B cell (primary cell): ENCODE measurements around the gene GCHFR. TPM values are rescaled to one million over a fixed set of nuclear protein-coding genes. Genes with fewer than 3 reads are reported as not detected.

Experiments used
- ATAC-seq: fragments of 200-7000 bp; cut with Tn5 transposase; one replicate; pipeline ENCODE4 v1.10.0; 2021; ENCODE audit warnings: low read depth, mild to moderate bottlenecking, moderate number of reproducible peaks, moderate library complexity
- CTCF ChIA-PET: fragments of 350-600 bp; sonication (Branson Sonifier 250); formaldehyde crosslinking; loops from one replicate; lab custom pipeline; 2021; ENCODE audit warnings: antibody characterized with exemption, inconsistent platforms; lab: Charles Lee
- POLR2A ChIA-PET: fragments of 350-600 bp; sonication (Branson Sonifier 250); formaldehyde crosslinking; loops from one replicate; lab custom pipeline; 2021; ENCODE audit warnings: antibody characterized with exemption; lab: Charles Lee
- DNase-seq: peaks from one replicate; pipeline ENCODE4 v3.0.0; 2013
- H2AFZ ChIP-seq: 2 replicates; pipeline ENCODE4 v1.6.1; 2012; ENCODE audit warnings: mild to moderate bottlenecking, low read depth, low read length; ENCODE audit not compliant: insufficient read depth, poor library complexity, severe bottlenecking
- H3K27ac ChIP-seq, 2 donors: 1 replicate in 1 of 2; 2 replicates in 1 of 2; pipeline ENCODE4 v1.5.1; 2012 to 2013; ENCODE audit warnings: low read length in 2 of 2, mild to moderate bottlenecking in 2 of 2, moderate library complexity in 1 of 2
- H3K27me3 ChIP-seq, 4 experiments: fragments of 200-600 bp in 1 of 4; sonication (generic) in 1 of 4; replicated peaks in 1 of 4; 1 replicate in 2 of 4; 2 replicates in 2 of 4; pipeline versions ENCODE4 v1.6.1 to v1.7.0; 2013 to 2016; ENCODE audit warnings: low read length in 3 of 4, mild to moderate bottlenecking in 2 of 4, mixed read lengths in 1 of 4, moderate library complexity in 1 of 4; ENCODE audit not compliant: insufficient read depth in 4 of 4, control insufficient read depth in 3 of 4; ENCODE audit errors: control extremely low read depth in 1 of 4
- H3K36me3 ChIP-seq, 2 experiments: replicated peaks in 1 of 2; 1 replicate in 1 of 2; 2 replicates in 1 of 2; pipeline versions ENCODE4 v1.6.1 to v1.7.1; 2013; ENCODE audit warnings: low read length in 1 of 2; ENCODE audit not compliant: insufficient read depth in 2 of 2, control insufficient read depth in 1 of 2; ENCODE audit errors: control extremely low read depth in 1 of 2, extremely low read depth in 1 of 2
- H3K4me1 ChIP-seq, 2 donors: fragments of 200-600 bp in 1 of 2; sonication (generic) in 1 of 2; 1 replicate in 1 of 2; 2 replicates in 1 of 2; pipeline versions ENCODE4 v1.5.1 to v1.6.1; 2013 to 2017; ENCODE audit warnings: low read length in 2 of 2; ENCODE audit not compliant: control insufficient read depth in 2 of 2, insufficient read depth in 2 of 2
- H3K4me2 ChIP-seq: replicated peaks from 2 replicates; pipeline ENCODE3; 2012; ENCODE audit warnings: mild to moderate bottlenecking, low read depth, low read length; ENCODE audit not compliant: poor library complexity, severe bottlenecking
- H3K4me3 ChIP-seq, 5 experiments: fragments of 200-600 bp in 1 of 5; sonication (generic) in 1 of 5; 1 replicate in 3 of 5; 2 replicates in 2 of 5; pipeline versions ENCODE4 v1.5.1 to v1.7.0; 2011 to 2016; ENCODE audit warnings: low read length in 4 of 5, mild to moderate bottlenecking in 4 of 5, low read depth in 2 of 5, control low read depth in 1 of 5, moderate library complexity in 1 of 5; ENCODE audit not compliant: insufficient read depth in 1 of 5; ENCODE audit errors: control extremely low read depth in 1 of 5, extremely low read depth in 1 of 5
- H3K79me2 ChIP-seq: fragments of 200-600 bp; sonication (generic); one replicate; pipeline ENCODE4 v1.6.0; 2016; ENCODE audit warnings: low read length; ENCODE audit not compliant: control insufficient read depth, insufficient read depth
- H3K9ac ChIP-seq: fragments of 200-600 bp; sonication (generic); 2 replicates; pipeline ENCODE4 v1.6.1; 2017; ENCODE audit warnings: mild to moderate bottlenecking, low read length, moderate library complexity
- H3K9me3 ChIP-seq, 3 donors: one replicate each; pipeline versions ENCODE4 v1.6.1 to v1.7.1; 2013; ENCODE audit warnings: low read length in 2 of 3; ENCODE audit not compliant: control insufficient read depth in 2 of 3, insufficient read depth in 1 of 3; ENCODE audit errors: control extremely low read depth in 1 of 3
- H4K20me1 ChIP-seq: 2 replicates; pipeline ENCODE4 v1.6.0; 2012; ENCODE audit warnings: mild to moderate bottlenecking, low read length; ENCODE audit not compliant: insufficient read depth, control insufficient read depth, poor library complexity, severe bottlenecking
- H3K27ac Mint-ChIP-seq: one replicate; pipeline ENCODE4 v1.8.0; 2021; ENCODE audit warnings: mixed read lengths
- H3K27me3 Mint-ChIP-seq: one replicate; pipeline ENCODE4 v1.8.0; 2021; ENCODE audit warnings: mixed read lengths
- H3K4me1 Mint-ChIP-seq: one replicate; pipeline ENCODE4 v1.8.0; 2021; ENCODE audit warnings: mixed read lengths
- H3K4me3 Mint-ChIP-seq: one replicate; pipeline ENCODE4 v1.8.0; 2021; ENCODE audit warnings: mixed read lengths
- H3K9me3 Mint-ChIP-seq: one replicate; pipeline ENCODE4 v1.8.0; 2022; ENCODE audit warnings: mixed read lengths; ENCODE audit not compliant: insufficient read depth
- CTCF ChIP-seq: fragments of 200-600 bp; IDR thresholded peaks from one replicate; pipeline ENCODE4 v1.8.0; 2022; ENCODE audit warnings: antibody characterized with exemption, mild to moderate bottlenecking
- EZH2 ChIP-seq: IDR thresholded peaks from 2 replicates; pipeline ENCODE4 v1.6.1; 2012; ENCODE audit warnings: borderline replicate concordance, low read depth, mild to moderate bottlenecking, moderate library complexity, low read length; ENCODE audit not compliant: insufficient read depth, poor library complexity, severe bottlenecking
- WGBS: methylation state at CpG from one replicate; pipeline ENCODE4 v1.1.5; 2013; ENCODE audit warnings: missing lambda C conversion rate; ENCODE audit not compliant: insufficient coverage; 5-methylcytosine and 5-hydroxymethylcytosine counted together
- intact Hi-C: fragments of 100-400 bp; cut with micrococcal nuclease; formaldehyde crosslinking; loops from one replicate; pipeline ENCODE4 v1.10.0; 2022
- polyA plus RNA-seq: library from polyadenylated mRNA; depleted of rRNA; stranded (reverse); fragments of >200 nt; gene quantifications from 2 replicates; pipeline ENCODE4 v1.2.3, GENCODE V29; 2012
- total RNA-seq, 2 donors: library from RNA; stranded (reverse); fragments of 120-200 nt in 1 of 2; gene quantifications; 1 replicate in 1 of 2; 2 replicates in 1 of 2; pipeline versions ENCODE4 v1.2.3 to v1.2.4, GENCODE V29; 2013 to 2022

Gene GCHFR
- total and polyA plus RNA-seq, 2 donors (not counting 1 experiment from before 2014, with no cell fraction given): 14.3 to 23.7 TPM

DNA sequence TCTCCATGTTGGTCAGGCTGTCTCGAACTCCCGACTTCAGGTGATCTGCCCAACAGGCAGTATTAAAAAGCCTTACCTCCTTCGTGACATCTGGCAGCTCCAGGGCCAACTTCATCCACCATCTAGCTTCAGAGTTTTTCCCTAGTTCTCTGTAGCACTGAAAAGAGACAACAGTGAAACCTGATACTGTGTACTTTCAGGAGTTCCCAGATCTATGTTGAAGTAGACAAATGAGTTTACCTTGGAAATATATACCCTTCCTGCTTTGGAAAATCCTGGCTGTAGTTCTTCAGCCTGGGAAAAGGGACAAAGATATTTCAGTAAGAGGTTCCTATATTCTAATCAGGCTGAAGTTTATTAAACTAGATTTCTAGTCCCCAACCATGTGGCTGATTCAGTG, 26.8 kb upstream of the GCHFR start:
- WGBS: no CpG with 5 or more reads among the region's 3 CpGs
- no peak overlapping the region for H3K27ac ChIP-seq
- H3K9me3 ChIP-seq: no peaks in the 10 kb centered on the region
- ChIA-PET POLR2A (no interaction called here), CTCF (interaction anchor here (1.4 to 2.1 kb wide), 3 partner anchors 10 to 46 kb away, joined by 3 to 6 read pairs (median 5); no protein-coding TSS in a partner anchor)
- H4K20me1 ChIP-seq: no peaks in the 10 kb centered on the region
- no peaks in the 10 kb centered on the region for H3K4me1 Mint-ChIP-seq
- H2AFZ ChIP-seq: no peak overlapping the region
- H3K9me3 Mint-ChIP-seq: no peaks in the 10 kb centered on the region
- no peaks in the 10 kb centered on the region for H3K79me2 ChIP-seq
- H3K27me3 Mint-ChIP-seq: no peaks in the 10 kb centered on the region
- no peak overlapping the region for H3K4me2 ChIP-seq
- H3K4me3 Mint-ChIP-seq: no peak overlapping the region
- H3K4me3 ChIP-seq: no peak overlapping the region
- DNase-seq (no peak), ATAC-seq (no peak)
- no peaks in the 10 kb centered on the region for H3K4me1 ChIP-seq
- peaks cover 4 to 43% of the 10 kb centered on the region in 2 experiments for H3K36me3 ChIP-seq
- no peaks in the 10 kb centered on the region for H3K27me3 ChIP-seq
- intact Hi-C loops: no loop called here
- TF ChIP-seq EZH2: no peak
- no peak for TF ChIP-seq CTCF
- no peak overlapping the region for H3K27ac Mint-ChIP-seq
- H3K9ac ChIP-seq: no peak overlapping the region

DNA sequence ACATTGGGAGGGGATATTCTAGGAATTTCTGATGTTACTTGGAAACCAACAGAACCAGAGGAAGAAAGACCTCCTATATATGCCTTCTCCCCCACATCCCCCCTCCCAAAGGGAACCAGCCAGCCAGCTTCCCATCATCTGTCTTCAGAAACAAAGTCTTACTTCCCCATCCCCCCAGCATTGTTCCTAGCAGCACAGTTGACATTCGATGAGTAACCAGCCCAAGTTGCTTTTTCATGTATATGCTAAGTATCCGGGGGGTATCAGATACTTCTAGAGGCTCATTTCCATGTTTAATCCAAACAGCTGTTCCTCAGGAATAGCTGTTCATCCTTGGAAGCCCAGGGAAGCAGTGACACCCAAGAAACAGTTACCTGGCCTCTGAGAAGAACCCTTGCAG, 24.8 kb upstream of the GCHFR start:
- no peaks in the 10 kb centered on the region for H3K9me3 ChIP-seq
- H3K9ac ChIP-seq: no peak overlapping the region
- no peak for DNase-seq
- no peaks in the 10 kb centered on the region for H3K9me3 Mint-ChIP-seq
- H3K27ac Mint-ChIP-seq: no peak overlapping the region
- no peak overlapping the region for H3K4me3 ChIP-seq
- H3K27ac ChIP-seq: no peak overlapping the region
- WGBS: no CpG with 5 or more reads among the region's 2 CpGs
- H3K79me2 ChIP-seq: no peaks in the 10 kb centered on the region
- CTCF ChIA-PET: interaction anchor here (0.9 to 2.0 kb wide), 4 partner anchors 31 to 45 kb away, joined by 3 to 6 read pairs (median 4); no protein-coding TSS in a partner anchor
- no peaks in the 10 kb centered on the region for H3K27me3 ChIP-seq
- H3K36me3 ChIP-seq: peaks cover 4 to 53% of the 10 kb centered on the region in 2 experiments
- no peak overlapping the region for H3K4me3 Mint-ChIP-seq
- no peaks in the 10 kb centered on the region for H3K4me1 ChIP-seq
- no peak for ATAC-seq
- no peak overlapping the region for H3K4me2 ChIP-seq
- intact Hi-C loops: no loop called here
- no peaks in the 10 kb centered on the region for H3K27me3 Mint-ChIP-seq
- no peak for TF ChIP-seq CTCF
- no peak for TF ChIP-seq EZH2
- POLR2A ChIA-PET: interaction anchor here (0.6 kb wide), 1 partner anchor 149 kb away, joined by 4 read pairs; no protein-coding TSS in a partner anchor
- H2AFZ ChIP-seq: no peak overlapping the region
- no peaks in the 10 kb centered on the region for H3K4me1 Mint-ChIP-seq
- H4K20me1 ChIP-seq: no peaks in the 10 kb centered on the region
